H1 (cell line): Measurements from ENCODE around the gene EVI2A. TPM values are rescaled to one million over a fixed set of nuclear protein-coding genes. Genes with fewer than 3 reads are reported as not detected.

Experiments used
- CTCF ChIA-PET: fragments of 300-600 bp; sonication (Branson Sonifier 250); formaldehyde crosslinking; loops from one replicate; lab custom pipeline; 2021; ENCODE audit not compliant: partially characterized antibody; lab: Charles Lee
- POLR2A ChIA-PET: fragments of 300-600 bp; sonication (Branson Sonifier 250); formaldehyde crosslinking; loops from one replicate; lab custom pipeline; 2021; ENCODE audit warnings: inconsistent platforms; ENCODE audit not compliant: partially characterized antibody; lab: Charles Lee
- DNase-seq, 2 experiments: peaks; one replicate each; pipeline versions ENCODE4 v3.0.0 to v3.0.0-alpha.2; 2010 to 2022; ENCODE audit warnings: low spot score in 2 of 2, low read depth in 1 of 2, mixed read lengths in 1 of 2
- FAIRE-seq: peaks from 2 replicates; lab custom pipeline; 2011; peaks lifted over from hg19 to GRCh38; lab: Jason Lieb, UNC
- H2AFZ ChIP-seq: 2 replicates; pipeline ENCODE4 v1.8.1; 2012; ENCODE audit warnings: low read length, inconsistent platforms
- H2AK5ac ChIP-seq: 2 replicates; pipeline ENCODE4 v1.6.1; 2013; ENCODE audit warnings: low read depth, low read length
- H2BK120ac ChIP-seq: replicated peaks from 2 replicates; pipeline ENCODE3; 2013; ENCODE audit warnings: low read depth, low read length, inconsistent platforms
- H2BK12ac ChIP-seq: 2 replicates; pipeline ENCODE4 v1.6.1; 2013; ENCODE audit warnings: low read depth, low read length
- H2BK15ac ChIP-seq: 2 replicates; pipeline ENCODE4 v1.6.1; 2013; ENCODE audit warnings: low read length
- H2BK20ac ChIP-seq: 2 replicates; pipeline ENCODE4 v1.6.1; 2013; ENCODE audit warnings: low read length
- H2BK5ac ChIP-seq: 2 replicates; pipeline ENCODE4 v1.6.1; 2013; ENCODE audit warnings: low read depth, low read length
- H3K14ac ChIP-seq: 2 replicates; pipeline ENCODE4 v1.6.1; 2013; ENCODE audit warnings: inconsistent platforms; ENCODE audit not compliant: insufficient read length
- H3K18ac ChIP-seq: 2 replicates; pipeline ENCODE4 v1.6.1; 2013; ENCODE audit warnings: low read length; ENCODE audit errors: extremely low read depth
- H3K23ac ChIP-seq: 2 replicates; pipeline ENCODE4 v1.6.1; 2013; ENCODE audit warnings: inconsistent platforms; ENCODE audit not compliant: insufficient read length
- H3K23me2 ChIP-seq: 2 replicates; pipeline ENCODE4 v1.6.1; 2013; ENCODE audit warnings: low read depth, low read length
- H3K27ac ChIP-seq: 2 replicates; pipeline ENCODE4 v1.6.1; 2011; ENCODE audit warnings: low read depth, low read length, inconsistent platforms
- H3K27me3 ChIP-seq, 4 experiments: replicated peaks in 1 of 4; 1 replicate in 1 of 4; 2 replicates in 3 of 4; pipeline versions ENCODE4 v1.6.1 to v1.8.1; 2011 to 2013; ENCODE audit warnings: low read length in 3 of 4, mild to moderate bottlenecking in 3 of 4, inconsistent platforms in 2 of 4, mixed read lengths in 2 of 4, moderate library complexity in 1 of 4; ENCODE audit not compliant: control insufficient read depth in 3 of 4, insufficient read depth in 3 of 4; ENCODE audit errors: extremely low read depth in 1 of 4
- H3K36me3 ChIP-seq, 4 experiments: 2 replicates each; pipeline versions ENCODE4 v1.6.1 to v1.8.1; 2011 to 2013; ENCODE audit warnings: mild to moderate bottlenecking in 4 of 4, low read length in 3 of 4, moderate library complexity in 2 of 4, control low read depth in 1 of 4, inconsistent platforms in 1 of 4; ENCODE audit not compliant: insufficient read depth in 4 of 4, control insufficient read depth in 2 of 4
- H3K4ac ChIP-seq: replicated peaks from 2 replicates; pipeline ENCODE3; 2013; ENCODE audit warnings: low read length, low read depth, mixed read lengths, inconsistent platforms; ENCODE audit not compliant: insufficient read length
- H3K4me1 ChIP-seq, 4 experiments: replicated peaks in 1 of 4; 1 replicate in 1 of 4; 2 replicates in 3 of 4; pipeline versions ENCODE4 v1.6.1 to v1.8.1; 2011 to 2013; ENCODE audit warnings: low read length in 3 of 4, inconsistent platforms in 2 of 4, mixed read lengths in 1 of 4; ENCODE audit not compliant: insufficient read depth in 4 of 4, control insufficient read depth in 3 of 4
- H3K4me2 ChIP-seq, 2 experiments: 2 replicates each; pipeline versions ENCODE4 v1.6.1 to v1.8.1; 2011 to 2013; ENCODE audit warnings: low read depth in 2 of 2, low read length in 2 of 2, control low read depth in 1 of 2, inconsistent platforms in 1 of 2, mild to moderate bottlenecking in 1 of 2; ENCODE audit not compliant: insufficient read depth in 1 of 2
- H3K4me3 ChIP-seq, 4 experiments: fragments of 200-600, 300-600 bp in 1 of 4; sonication (generic), shearing (Covaris generic), sonication (Bioruptor Twin) in 1 of 4; 2 replicates each; pipeline versions ENCODE4 v1.5.1 to v1.8.1; 2011 to 2016; ENCODE audit warnings: low read length in 4 of 4, low read depth in 3 of 4, control low read depth in 2 of 4, inconsistent platforms in 2 of 4, mild to moderate bottlenecking in 2 of 4, mixed read lengths in 1 of 4, moderate library complexity in 1 of 4; ENCODE audit not compliant: insufficient read depth in 2 of 4; ENCODE audit errors: extremely low read depth in 1 of 4
- H3K56ac ChIP-seq: replicated peaks from 2 replicates; pipeline ENCODE3; 2013; ENCODE audit warnings: low read depth, mild to moderate bottlenecking, mixed read lengths, low read length, inconsistent platforms; ENCODE audit not compliant: insufficient read length
- H3K79me1 ChIP-seq: 2 replicates; pipeline ENCODE4 v1.6.1; 2013; ENCODE audit warnings: low read depth, low read length, control low read depth
- H3K79me2 ChIP-seq, 2 experiments: 2 replicates each; pipeline versions ENCODE4 v1.6.1 to v1.8.1; 2012 to 2013; ENCODE audit warnings: low read length in 2 of 2, mild to moderate bottlenecking in 2 of 2, inconsistent platforms in 1 of 2; ENCODE audit not compliant: insufficient read depth in 2 of 2, control insufficient read depth in 1 of 2
- H3K9ac ChIP-seq, 4 experiments: replicated peaks in 1 of 4; 1 replicate in 1 of 4; 2 replicates in 3 of 4; pipeline versions ENCODE4 v1.6.1 to v1.8.1; 2011 to 2013; ENCODE audit warnings: low read depth in 3 of 4, low read length in 3 of 4, control low read depth in 2 of 4, mild to moderate bottlenecking in 2 of 4, moderate library complexity in 2 of 4, inconsistent platforms in 1 of 4; ENCODE audit errors: extremely low read depth in 1 of 4
- H3K9me3 ChIP-seq, 2 experiments: 2 replicates each; pipeline versions ENCODE4 v1.6.1 to v1.8.1; 2012 to 2013; ENCODE audit warnings: mild to moderate bottlenecking in 2 of 2, moderate library complexity in 2 of 2, control low read depth in 1 of 2, inconsistent platforms in 1 of 2, low read depth in 1 of 2, low read length in 1 of 2, mixed read lengths in 1 of 2; ENCODE audit not compliant: insufficient read depth in 2 of 2
- H4K20me1 ChIP-seq, 2 experiments: replicated peaks in 1 of 2; 2 replicates each; pipeline versions ENCODE3 to v1.8.1; 2011 to 2013; ENCODE audit warnings: inconsistent platforms in 2 of 2, low read length in 2 of 2, mild to moderate bottlenecking in 1 of 2; ENCODE audit not compliant: insufficient read depth in 2 of 2, control insufficient read depth in 1 of 2
- H4K5ac ChIP-seq: 2 replicates; pipeline ENCODE4 v1.6.1; 2013; ENCODE audit warnings: low read length, low read depth, mixed read lengths, inconsistent platforms; ENCODE audit not compliant: insufficient read length
- H4K8ac ChIP-seq: 2 replicates; pipeline ENCODE4 v1.8.0; 2013; ENCODE audit warnings: mild to moderate bottlenecking, moderate library complexity, low read length, inconsistent platforms; ENCODE audit not compliant: insufficient read depth; ENCODE audit errors: extremely low read depth
- H4K91ac ChIP-seq: replicated peaks from 2 replicates; pipeline ENCODE3; 2013; ENCODE audit warnings: low read length, mixed read lengths, inconsistent platforms; ENCODE audit not compliant: insufficient read length
- EGR1 ChIP-seq: IDR thresholded peaks from 2 replicates; pipeline ENCODE4 v1.6.1; 2011; ENCODE audit warnings: low read depth, low read length, borderline replicate concordance
- EZH2 ChIP-seq: fragments of 200-600 bp; sonication (generic); IDR thresholded peaks from 2 replicates; pipeline ENCODE4 v1.7.1; 2012; ENCODE audit warnings: low read depth, mild to moderate bottlenecking, moderate library complexity, low read length, inconsistent platforms; ENCODE audit not compliant: severe bottlenecking
- KDM4A ChIP-seq: IDR thresholded peaks from one replicate; pipeline ENCODE4 v1.7.1; 2012; ENCODE audit warnings: low read depth, mild to moderate bottlenecking, moderate library complexity, low read length, inconsistent platforms; ENCODE audit not compliant: severe bottlenecking
- RFX5 ChIP-seq: IDR thresholded peaks from 2 replicates; pipeline ENCODE4 v1.6.1; 2011; ENCODE audit warnings: low read depth, low read length, improper control_type of control experiment, borderline replicate concordance
- SIN3A ChIP-seq, 2 experiments: IDR thresholded peaks in 1 of 2; conservative IDR thresholded peaks in 1 of 2; 2 replicates each; pipeline ENCODE4 v1.6.1; 2011 to 2012; ENCODE audit warnings: low read length in 2 of 2, improper control_type of control experiment in 1 of 2, low read depth in 1 of 2, mild to moderate bottlenecking in 1 of 2
- TAF1 ChIP-seq: IDR thresholded peaks from 2 replicates; pipeline ENCODE4 v1.6.1; 2011; ENCODE audit warnings: mild to moderate bottlenecking, low read depth, low read length
- TEAD4 ChIP-seq: IDR thresholded peaks from 2 replicates; pipeline ENCODE4 v1.6.1; 2012; ENCODE audit warnings: low read depth, low read length, inconsistent platforms, mixed read lengths
- WGBS, 2 experiments: shearing (Covaris generic) in 1 of 2; methylation state at CpG; one replicate each; pipeline versions ENCODE4 v1.1.6 to v1.1.7; 2013 to 2015; ENCODE audit warnings: low lambda C conversion rate in 2 of 2, mixed read lengths in 2 of 2, inconsistent platforms in 1 of 2, low coverage in 1 of 2, missing lambda C conversion rate in 1 of 2; ENCODE audit not compliant: insufficient replicate concordance in 2 of 2, insufficient coverage in 1 of 2, insufficient read length in 1 of 2; ENCODE audit errors: extremely low coverage in 1 of 2, missing lambda C conversion rate in 1 of 2; 5-methylcytosine and 5-hydroxymethylcytosine counted together
- polyA plus RNA-seq, 7 experiments: library from polyadenylated mRNA; depleted of rRNA in 3 of 7; stranded (reverse) in 5 of 7; unstranded in 2 of 7; fragments of >200 nt in 5 of 7; fragments of 200-250 nt in 2 of 7; gene quantifications; 1 replicate in 5 of 7; 2 replicates in 1 of 7; 4 replicates in 1 of 7; pipeline versions ENCODE4 v1.2.1 to v1.2.3, GENCODE V29; 2011 to 2013; ENCODE audit warnings: missing spikeins in 2 of 7, mixed read lengths in 2 of 7
- total RNA-seq: library from RNA; stranded (reverse); fragmentation: NEBNext Ultra II Directional; extraction: Animal tissue kit (Norgen Biotek cat#: 25700); gene quantifications from 2 replicates; pipeline ENCODE4 v1.2.1, GENCODE V29; 2021

The EVI2A gene
- total and polyA plus RNA-seq, 2 of the 8 experiments (the other 6 are each of a cell fraction or from before 2014, with no cell fraction given): not detected

GRCh38 chr17:31308372-31309334, 12.8 kb downstream of the EVI2A start:
- no peak for TF ChIP-seq TAF1
- TF ChIP-seq KDM4A: no peak
- no peak for TF ChIP-seq RFX5
- no peak for TF ChIP-seq TEAD4
- TF ChIP-seq EGR1: no peak
- TF ChIP-seq EZH2: no peak
- TF ChIP-seq SIN3A (conservative IDR thresholded peaks at IDR 0.05 in 1 of 2, IDR thresholded peaks at IDR 0.05 in 1 of 2; ENCODE audit: low read depth in 1 of 2, low read length in 2 of 2): no peak
- Histone ChIP-seq H2BK15ac (no peak overlapping the region), H3K18ac (no peak overlapping the region), H2BK20ac (no peak overlapping the region), H3K27ac (no peak overlapping the region), H3K23me2 (peaks cover 1% of the 10 kb centered on the region; the same call in 1 of the 2 replicates), H2BK5ac (no peak overlapping the region), H3K14ac (no peak overlapping the region), H3K4me1 (no peaks in the 10 kb centered on the region), H3K79me1 (no peaks in the 10 kb centered on the region), H3K4me2 (no peak overlapping the region), H2AFZ (no peak overlapping the region), H3K23ac (no peak overlapping the region), H3K4ac (no peak overlapping the region), H3K9me3 (no peaks in the 10 kb centered on the region), H4K91ac (no peak overlapping the region), H3K79me2 (no peaks in the 10 kb centered on the region), H3K56ac (no peak overlapping the region), H2BK12ac (no peak overlapping the region), H2BK120ac (no peak overlapping the region), H3K4me3 (no peak overlapping the region), H4K5ac (no peak overlapping the region), H2AK5ac (no peak overlapping the region), H3K9ac (no peak overlapping the region), H3K36me3 (no peaks in the 10 kb centered on the region), H4K20me1 (no peaks in the 10 kb centered on the region), H4K8ac (no peak overlapping the region), H3K27me3 (no peaks in the 10 kb centered on the region)
- 82% methylated on average over 5 of the region's 5 CpGs; no CpG with 5 or more reads in 1 of the 2 experiments for WGBS, 2 experiments
- ChIA-PET CTCF (no interaction called here), POLR2A (no interaction called here)
- no peak for FAIRE-seq
- DNase-seq: no peak
